ENCODE results near the gene DHRS1.

Gene DHRS1

DNA sequence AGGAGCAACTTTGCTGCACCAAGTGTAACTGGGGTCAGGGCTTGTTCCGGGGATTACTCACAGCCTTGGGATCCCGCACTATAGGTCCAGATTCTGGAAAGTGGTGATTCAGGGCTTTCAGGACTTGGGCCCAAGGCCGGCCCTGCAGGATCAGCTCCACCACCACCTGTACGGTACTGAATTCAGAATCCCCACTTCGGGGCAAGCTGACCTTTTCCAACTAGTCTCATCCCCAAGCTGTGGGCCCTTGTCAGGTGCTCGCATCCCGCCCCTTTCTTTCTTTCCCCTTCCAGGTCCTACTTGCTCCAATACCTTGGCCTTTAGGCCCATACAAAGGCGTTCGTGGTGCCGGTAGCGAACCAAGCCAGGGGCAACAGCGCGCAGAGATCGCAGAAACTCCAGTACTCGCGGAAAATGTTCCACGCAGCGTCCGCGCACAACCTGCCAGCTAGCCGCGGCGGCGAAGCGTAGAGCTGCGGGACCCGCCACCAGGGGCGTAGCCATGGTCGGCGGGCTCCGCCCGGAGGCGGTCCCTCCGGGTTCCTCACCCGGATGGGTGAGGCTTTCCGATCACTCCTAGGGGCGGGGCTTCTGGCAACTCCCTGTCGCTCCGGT, 57.6 kb downstream of the DHRS1 start:
- peak; percentile 87 for DNase-seq
